GM23248 (cell line): ENCODE measurements around the gene GPC3. TPM values are rescaled to one million over a fixed set of nuclear protein-coding genes. Genes with fewer than 3 reads are reported as not detected.

Experiments used
- DNase-seq: peaks from one replicate; pipeline ENCODE4 v3.0.0-alpha.2; 2015
- H2AFZ ChIP-seq: fragments of 200-600 bp; sonication (generic); 2 replicates; pipeline ENCODE4 v1.6.1; 2016; ENCODE audit warnings: antibody characterized with exemption
- H3F3A ChIP-seq: fragments of 200-600 bp; sonication (generic); 2 replicates; pipeline ENCODE4 v1.6.1; 2016; ENCODE audit warnings: mild to moderate bottlenecking, antibody characterized with exemption, mixed run types; ENCODE audit not compliant: insufficient read depth
- H3K27ac ChIP-seq: fragments of 200-600 bp; sonication (generic); 2 replicates; pipeline ENCODE4 v1.5.1; 2016; ENCODE audit warnings: mild to moderate bottlenecking
- H3K27me3 ChIP-seq: fragments of 200-600 bp; sonication (generic); replicated peaks from 2 replicates; pipeline ENCODE4 v1.6.1; 2016; ENCODE audit warnings: mild to moderate bottlenecking; ENCODE audit not compliant: insufficient read depth
- H3K36me3 ChIP-seq: fragments of 200-600 bp; sonication (generic); 2 replicates; pipeline ENCODE4 v1.6.1; 2016; ENCODE audit warnings: low read depth, mild to moderate bottlenecking
- H3K4me1 ChIP-seq: fragments of 200-600 bp; sonication (generic); 2 replicates; pipeline ENCODE4 v1.6.1; 2016; ENCODE audit warnings: mild to moderate bottlenecking; ENCODE audit not compliant: insufficient read depth
- H3K4me2 ChIP-seq: fragments of 200-600 bp; sonication (generic); one replicate; pipeline ENCODE4 v1.6.1; 2016; ENCODE audit warnings: mild to moderate bottlenecking; ENCODE audit not compliant: unreplicated experiment
- H3K4me3 ChIP-seq: fragments of 200-600 bp; sonication (generic); 2 replicates; pipeline ENCODE4 v1.5.1; 2016; ENCODE audit warnings: mild to moderate bottlenecking
- H3K79me2 ChIP-seq: fragments of 200-600 bp; sonication (generic); 2 replicates; pipeline ENCODE4 v1.6.1; 2016; ENCODE audit warnings: mild to moderate bottlenecking; ENCODE audit not compliant: insufficient read depth
- H3K9ac ChIP-seq: fragments of 200-600 bp; sonication (generic); 2 replicates; pipeline ENCODE4 v1.6.1; 2016; ENCODE audit warnings: mild to moderate bottlenecking
- H3K9me2 ChIP-seq: fragments of 200-600 bp; sonication (generic); 2 replicates; pipeline ENCODE4 v1.6.1; 2016; ENCODE audit warnings: mixed run types, mild to moderate bottlenecking, moderate library complexity; ENCODE audit not compliant: insufficient read depth
- H3K9me3 ChIP-seq: fragments of 200-600 bp; sonication (generic); one replicate; pipeline ENCODE4 v1.6.1; 2017; ENCODE audit warnings: low read depth
- H4K20me1 ChIP-seq: fragments of 200-600 bp; sonication (generic); 2 replicates; pipeline ENCODE4 v1.6.0; 2016; ENCODE audit not compliant: insufficient read depth
- EZH2 ChIP-seq: fragments of 200-600 bp; sonication (generic); IDR thresholded peaks from 2 replicates; pipeline ENCODE4 v1.6.1; 2018; ENCODE audit warnings: antibody characterized with exemption, mild to moderate bottlenecking; ENCODE audit not compliant: insufficient read depth, poor library complexity, severe bottlenecking
- EZH2phosphoT487 ChIP-seq: fragments of 200-600 bp; sonication (generic); IDR thresholded peaks from 2 replicates; pipeline ENCODE4 v1.6.1; 2018; ENCODE audit warnings: antibody characterized with exemption, moderate library complexity, mild to moderate bottlenecking, low read depth; ENCODE audit not compliant: insufficient read depth
- WGBS, 2 experiments: methylation state at CpG; one replicate each; pipeline ENCODE4 v1.1.6; 2015 to 2017; ENCODE audit warnings: low lambda C conversion rate in 2 of 2, low coverage in 1 of 2; ENCODE audit errors: missing lambda C conversion rate in 2 of 2; 5-methylcytosine and 5-hydroxymethylcytosine counted together
- in situ Hi-C: fragments of 300-500 bp; cut with MboI; formaldehyde crosslinking; loops from 2 replicates; pipeline ENCODE4 v1.15.0; 2020
- polyA plus RNA-seq: library from polyadenylated mRNA; unstranded; fragments of >200 nt; fragmentation: Nextera tagmentation; extraction: Ambion mirVana; gene quantifications from 2 replicates; pipeline ENCODE4 v1.2.1, GENCODE V29; 2016
- total RNA-seq: library from RNA; depleted of rRNA; stranded (reverse); fragments of >200 nt; shearing (Covaris generic); gene quantifications from 2 replicates; pipeline ENCODE4 v1.2.3, GENCODE V29; 2014

GPC3 gene
- total and polyA plus RNA-seq, 2 experiments from 2014 or later = not detected

DNA sequence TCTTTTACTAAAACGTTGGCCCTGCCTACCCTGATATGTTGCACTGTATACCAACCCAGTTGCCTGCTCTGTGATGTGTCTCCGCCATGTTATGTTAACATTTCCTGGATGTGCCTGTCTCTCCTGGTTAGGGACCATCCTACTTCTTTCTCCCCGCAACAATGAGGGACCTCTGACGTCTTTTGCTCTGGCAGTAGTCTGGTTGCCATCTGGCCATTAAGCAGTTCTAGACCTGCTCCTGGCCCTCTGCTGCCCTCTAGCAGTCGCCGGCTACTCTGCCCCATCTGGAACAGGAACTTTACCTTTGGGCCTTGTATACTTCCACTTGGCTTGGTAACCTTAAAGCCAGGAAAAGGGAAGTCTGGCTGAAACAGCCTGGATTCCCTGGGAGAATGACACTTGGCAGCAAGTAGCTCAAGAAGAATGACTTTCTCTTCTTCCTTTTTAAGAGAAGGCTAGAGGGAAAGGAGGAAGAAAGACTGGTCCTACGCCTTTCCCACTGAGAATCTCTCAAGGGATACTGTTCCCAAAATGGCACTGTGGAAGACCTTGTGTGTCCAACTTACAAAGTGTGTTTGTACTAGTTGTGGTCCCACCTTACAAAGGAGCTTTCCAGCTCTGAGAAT is 63.5 kb downstream of the GPC3 start:
- 34 to 45% methylated on average over 7 of the region's 7 CpGs for WGBS, 2 experiments
- Histone ChIP-seq H3K27ac (no peak overlapping the region), H2AFZ (no peak overlapping the region), H3K36me3 (no peaks in the 10 kb centered on the region), H3K27me3 (no peaks in the 10 kb centered on the region), H3K79me2 (no peaks in the 10 kb centered on the region), H3K9me3 (no peaks in the 10 kb centered on the region), H3K4me3 (no peak overlapping the region), H3F3A (no peaks in the 10 kb centered on the region), H3K4me2 (no peak overlapping the region), H3K4me1 (no peaks in the 10 kb centered on the region), H3K9me2 (no peaks in the 10 kb centered on the region), H3K9ac (no peak overlapping the region), H4K20me1 (no peaks in the 10 kb centered on the region)
- TF ChIP-seq EZH2 (no peak), EZH2phosphoT487 (no peak)
- in situ Hi-C loops = no loop called here
- peak; percentile 26 for DNase-seq

DNA sequence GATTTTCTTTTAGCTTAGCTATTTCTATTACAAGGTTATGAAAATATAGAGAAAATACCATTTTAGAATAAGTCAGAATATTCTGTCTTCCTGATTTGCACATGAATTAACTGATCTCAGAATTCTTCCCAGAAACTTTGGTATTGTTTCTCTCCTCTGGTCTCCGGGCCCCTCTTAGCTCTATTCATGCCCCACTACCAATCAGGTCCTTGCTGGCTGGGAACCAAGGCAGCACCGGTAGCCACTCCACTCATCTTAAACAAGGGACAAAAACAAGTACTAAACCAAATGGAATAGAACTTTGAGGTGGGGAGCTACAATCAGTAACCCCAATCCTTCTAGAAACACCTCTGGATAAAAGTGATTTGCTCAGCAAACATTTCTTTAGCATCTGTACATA is 64.3 kb downstream of the GPC3 start:
- DNase-seq = no peak
- TF ChIP-seq EZH2 (no peak), EZH2phosphoT487 (no peak)
- Histone ChIP-seq H4K20me1 (no peaks in the 10 kb centered on the region), H3K9me2 (no peaks in the 10 kb centered on the region), H2AFZ (no peak overlapping the region), H3K4me2 (no peak overlapping the region), H3K36me3 (no peaks in the 10 kb centered on the region), H3K9me3 (no peaks in the 10 kb centered on the region), H3K4me1 (no peaks in the 10 kb centered on the region), H3K4me3 (no peak overlapping the region), H3K27me3 (no peaks in the 10 kb centered on the region), H3K9ac (no peak overlapping the region), H3K79me2 (no peaks in the 10 kb centered on the region), H3K27ac (no peak overlapping the region), H3F3A (no peaks in the 10 kb centered on the region)
- whole genome bisulfite sequencing, 2 experiments = 11 to 29% methylated on average over 2 of the region's 2 CpGs
- in situ Hi-C loops = no loop called here

DNA sequence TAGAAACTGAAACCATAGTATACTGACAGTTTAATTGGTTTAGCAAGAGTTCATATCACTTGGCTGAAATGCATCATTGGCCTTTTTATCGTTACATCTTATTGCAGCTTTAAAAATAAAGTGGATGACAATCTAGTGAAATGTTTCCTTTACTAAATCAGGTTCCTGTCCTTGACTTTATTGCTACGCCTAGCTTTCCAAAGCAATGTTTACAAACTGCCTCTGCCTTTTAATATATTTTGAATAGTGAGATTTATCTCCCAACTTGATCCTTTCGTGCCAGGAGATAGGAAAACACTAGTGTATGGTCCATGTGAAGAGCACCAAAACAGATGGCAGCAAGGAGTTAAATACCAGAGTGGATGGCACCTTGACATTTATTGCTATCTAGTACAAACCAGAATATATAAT is 67.0 kb downstream of the GPC3 start:
- no peak for DNase-seq
- no peak for TF ChIP-seq EZH2phosphoT487
- no peak for TF ChIP-seq EZH2
- no peaks in the 10 kb centered on the region for H4K20me1 ChIP-seq
- in situ Hi-C loops = no loop called here
- H3K4me1 ChIP-seq = no peaks in the 10 kb centered on the region
- no peaks in the 10 kb centered on the region for H3K9me3 ChIP-seq
- H3K4me2 ChIP-seq = no peak overlapping the region
- no peaks in the 10 kb centered on the region for H3K79me2 ChIP-seq
- H2AFZ ChIP-seq = no peak overlapping the region
- no peak overlapping the region for H3K9ac ChIP-seq
- no peak overlapping the region for H3K27ac ChIP-seq
- 21 to 26% methylated on average over 3 of the region's 3 CpGs for WGBS, 2 experiments
- no peaks in the 10 kb centered on the region for H3K9me2 ChIP-seq
- H3K27me3 ChIP-seq = no peaks in the 10 kb centered on the region
- H3K4me3 ChIP-seq = no peak overlapping the region
- H3K36me3 ChIP-seq = no peaks in the 10 kb centered on the region
- H3F3A ChIP-seq = no peaks in the 10 kb centered on the region

DNA sequence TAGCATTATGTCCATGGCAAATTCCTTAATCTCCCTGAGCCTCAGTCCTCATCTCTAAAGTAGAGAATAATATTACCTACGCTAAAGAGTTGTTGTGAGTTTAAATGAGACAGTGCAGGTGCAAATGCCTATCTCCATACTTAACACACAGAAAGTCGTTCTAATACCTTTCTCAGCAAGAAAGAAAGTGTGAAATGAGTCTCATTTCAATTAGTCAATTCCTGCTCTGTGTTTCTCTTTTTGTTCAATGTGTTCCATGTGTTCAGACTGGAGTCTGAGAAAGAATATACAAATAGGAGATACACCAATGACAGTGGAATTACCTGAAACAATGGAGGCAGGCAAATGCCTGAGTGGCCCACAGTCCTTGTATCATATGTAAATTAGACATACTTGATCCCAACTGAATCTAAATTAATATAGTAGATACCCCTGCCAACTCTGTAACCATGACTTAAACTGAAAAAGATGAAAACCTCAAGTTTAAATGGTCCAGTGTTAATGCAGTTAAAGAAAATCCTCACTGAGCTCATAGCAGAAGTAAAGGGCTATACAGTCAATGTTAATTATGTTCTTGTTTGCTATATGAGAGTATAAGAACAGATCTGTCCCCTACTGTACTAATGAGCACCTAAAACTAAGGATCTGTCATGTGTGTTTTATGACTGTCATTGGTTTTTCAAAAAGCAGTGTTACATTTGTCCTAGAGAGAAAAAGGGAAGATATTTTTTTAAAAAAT is 68.2 kb downstream of the GPC3 start:
- Histone ChIP-seq H3K27me3 (no peaks in the 10 kb centered on the region), H3K9me3 (no peaks in the 10 kb centered on the region), H3K4me3 (no peak overlapping the region), H3K36me3 (no peaks in the 10 kb centered on the region), H3K79me2 (no peaks in the 10 kb centered on the region), H3K9ac (no peak overlapping the region), H3K27ac (no peak overlapping the region), H3F3A (no peaks in the 10 kb centered on the region), H3K4me2 (no peak overlapping the region), H3K4me1 (no peaks in the 10 kb centered on the region), H4K20me1 (no peaks in the 10 kb centered on the region), H2AFZ (no peak overlapping the region), H3K9me2 (no peaks in the 10 kb centered on the region)
- no peak for TF ChIP-seq EZH2
- TF ChIP-seq EZH2phosphoT487 = no peak
- 19 to 20% methylated on average over 2 of the region's 2 CpGs for whole genome bisulfite sequencing, 2 experiments
- no peak for DNase-seq
- in situ Hi-C loops = no loop called here
